Mesodermal cell (in vitro differentiated cells): Measurements from ENCODE around the gene SCARF1.
"Not testable (repeated sequence)": the region's sequence is repeated elsewhere in the genome, so short reads cannot be mapped to it uniquely, and the experiment has no call there.

Source experiments
- H3K27ac ChIP-seq: 2 replicates; pipeline ENCODE4 v1.7.0; 2013; ENCODE audit warnings: mild to moderate bottlenecking, low read depth, low read length, moderate library complexity; ENCODE audit not compliant: severe bottlenecking
- H3K36me3 ChIP-seq: 2 replicates; pipeline ENCODE4 v1.7.1; 2013; ENCODE audit warnings: mild to moderate bottlenecking, low read length, moderate library complexity; ENCODE audit not compliant: control insufficient read depth, insufficient read depth
- H3K4me1 ChIP-seq: one replicate; pipeline ENCODE4 v1.7.1; 2013; ENCODE audit warnings: mild to moderate bottlenecking, low read length; ENCODE audit not compliant: insufficient read depth, control insufficient read depth, poor library complexity, severe bottlenecking
- H3K4me3 ChIP-seq: 2 replicates; pipeline ENCODE4 v1.7.0; 2013; ENCODE audit warnings: low read length, control low read depth, mild to moderate bottlenecking; ENCODE audit not compliant: insufficient read depth, poor library complexity, severe bottlenecking; ENCODE audit errors: extremely low read depth
- H3K9me3 ChIP-seq: 2 replicates; pipeline ENCODE4 v1.7.1; 2013; ENCODE audit warnings: mild to moderate bottlenecking, low read length, moderate library complexity; ENCODE audit not compliant: control insufficient read depth
- WGBS, 2 experiments: methylation state at CpG; one replicate each; pipeline ENCODE4 v1.1.5; 2013; ENCODE audit warnings: missing lambda C conversion rate in 2 of 2; ENCODE audit not compliant: insufficient coverage in 2 of 2; 5-methylcytosine and 5-hydroxymethylcytosine counted together

SCARF1 gene

DNA sequence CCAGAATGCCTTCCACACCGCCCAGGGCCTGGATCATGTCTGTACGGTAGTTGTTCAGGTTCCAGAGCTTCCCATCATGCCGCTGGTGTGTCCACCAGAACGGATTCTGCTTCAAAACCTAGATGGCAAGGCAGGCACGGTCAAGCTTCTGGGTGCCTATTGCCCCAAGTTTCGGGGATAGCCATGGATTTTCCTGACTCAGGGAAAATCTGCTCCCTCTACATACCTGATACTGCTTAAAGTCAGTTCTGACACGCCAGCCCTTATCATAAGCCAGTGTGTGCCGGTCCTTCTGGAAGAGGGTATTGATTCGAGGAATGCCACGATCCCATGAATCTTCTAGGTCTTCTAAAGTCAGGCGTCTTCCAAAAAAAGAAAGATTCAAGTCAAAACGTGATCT is 15.5 kb upstream of the SCARF1 start:
- Histone ChIP-seq H3K4me1 (no peaks in the 10 kb centered on the region), H3K9me3 (no peaks in the 10 kb centered on the region), H3K27ac (no peak overlapping the region), H3K36me3 (peaks cover 94% of the 10 kb centered on the region), H3K4me3 (no peak overlapping the region)
- 94 to 100% methylated on average over 12 of the region's 12 CpGs for WGBS, 2 experiments

DNA sequence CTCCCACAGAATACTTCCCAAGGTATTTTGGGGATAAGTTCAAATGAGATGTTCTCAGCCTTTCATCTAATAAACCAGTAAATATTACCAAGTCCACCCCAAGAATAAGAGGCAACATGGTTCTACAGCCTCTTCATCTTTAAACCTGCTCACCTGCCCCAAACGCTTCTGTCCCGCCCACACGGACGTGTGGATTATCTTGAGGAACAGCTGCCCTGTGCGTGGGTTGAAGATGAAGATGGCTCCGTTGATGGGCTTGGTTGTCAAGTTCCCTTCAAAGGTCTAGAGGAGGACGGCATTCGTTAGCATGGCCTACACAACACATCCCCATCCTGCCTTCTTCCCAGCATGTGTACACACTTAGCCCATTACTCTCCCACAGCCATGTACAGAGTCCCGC is 12.6 kb upstream of the SCARF1 start:
- H3K36me3 ChIP-seq, result peaks cover 93% of the 10 kb centered on the region
- H3K9me3 ChIP-seq, result no peaks in the 10 kb centered on the region
- H3K4me1 ChIP-seq, result no peaks in the 10 kb centered on the region
- 90 to 94% methylated on average over 2 to 6 of the region's 9 CpGs for WGBS, 2 experiments
- H3K27ac ChIP-seq, result no peak overlapping the region
- H3K4me3 ChIP-seq, result no peak overlapping the region

DNA sequence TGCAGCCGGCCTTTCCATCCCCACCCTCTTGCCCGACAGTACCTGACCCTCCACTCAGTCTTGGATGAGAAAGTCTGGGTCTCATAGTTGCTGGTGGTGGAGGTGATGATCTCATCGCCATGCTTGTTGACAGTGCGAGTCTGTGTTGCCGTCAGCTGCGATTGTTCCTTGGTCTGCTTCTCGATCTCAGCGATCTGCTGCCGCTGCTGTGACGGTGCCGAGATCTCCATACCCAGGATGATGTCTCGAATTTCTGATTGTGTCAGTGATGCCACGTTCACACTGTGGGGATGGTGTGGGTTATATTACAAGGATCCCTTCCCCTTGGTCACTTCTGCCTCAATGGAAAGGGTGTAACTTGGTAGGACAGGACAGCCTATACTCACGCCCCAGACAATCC is 8.2 kb upstream of the SCARF1 start:
- Histone ChIP-seq H3K4me1 (peaks cover 18% of the 10 kb centered on the region), H3K9me3 (no peaks in the 10 kb centered on the region), H3K36me3 (peaks cover 83% of the 10 kb centered on the region), H3K4me3 (no peak overlapping the region), H3K27ac (no peak overlapping the region)
- 95 to 97% methylated on average over 10 to 11 of the region's 14 CpGs for WGBS, 2 experiments

DNA sequence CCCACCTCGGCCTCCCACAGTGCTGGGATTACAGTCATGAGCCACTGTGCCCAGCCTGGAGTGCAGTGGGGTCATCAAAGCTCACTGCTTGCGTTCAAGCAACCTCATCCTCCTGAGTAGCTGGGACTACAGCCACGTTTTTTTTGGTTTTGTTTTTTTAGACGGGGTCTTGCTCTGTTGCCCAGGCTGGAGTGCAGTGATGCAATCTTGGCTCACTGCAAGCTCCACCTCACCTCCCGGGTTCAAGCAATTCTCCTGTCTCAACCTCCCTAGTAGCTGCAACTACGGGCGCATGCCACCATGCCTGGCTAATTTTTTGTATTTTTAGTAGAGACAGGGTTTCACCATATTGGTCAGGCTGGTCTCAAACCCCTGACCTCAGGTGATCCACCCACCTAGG is 7.3 kb upstream of the SCARF1 start:
- not testable (repeated sequence) for H3K9me3 ChIP-seq
- peaks cover 74% of the 10 kb centered on the region for H3K36me3 ChIP-seq
- 89 to 94% methylated on average over 6 to 7 of the region's 7 CpGs for WGBS, 2 experiments

DNA sequence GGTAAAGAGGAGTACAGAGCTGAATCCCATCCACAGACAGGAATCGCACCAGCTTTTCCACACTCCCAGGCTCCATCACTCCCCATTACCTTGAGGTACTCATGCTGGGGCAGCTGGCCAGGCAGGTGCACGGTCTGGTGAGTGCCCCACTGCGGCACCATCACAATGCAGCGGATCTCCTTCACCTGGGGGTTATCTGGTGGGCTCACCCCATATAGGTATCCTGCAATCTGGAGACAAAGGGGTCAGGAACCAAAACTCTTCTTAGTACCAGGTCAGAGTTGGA is 6.0 kb upstream of the SCARF1 start:
- WGBS, 2 experiments, result 92 to 100% methylated on average over 3 to 4 of the region's 4 CpGs
- H3K27ac ChIP-seq, result no peak overlapping the region
- H3K4me3 ChIP-seq, result no peak overlapping the region
- H3K36me3 ChIP-seq, result peaks cover 61% of the 10 kb centered on the region
- no peaks in the 10 kb centered on the region for H3K9me3 ChIP-seq
- H3K4me1 ChIP-seq, result peaks cover 34% of the 10 kb centered on the region

More for the DNA sequence above, 7.3 kb upstream of the SCARF1 start:
- not testable (repeated sequence) for H3K4me3 ChIP-seq, H3K27ac ChIP-seq
- peaks cover 25% of the 10 kb centered on the region for H3K4me1 ChIP-seq

DNA sequence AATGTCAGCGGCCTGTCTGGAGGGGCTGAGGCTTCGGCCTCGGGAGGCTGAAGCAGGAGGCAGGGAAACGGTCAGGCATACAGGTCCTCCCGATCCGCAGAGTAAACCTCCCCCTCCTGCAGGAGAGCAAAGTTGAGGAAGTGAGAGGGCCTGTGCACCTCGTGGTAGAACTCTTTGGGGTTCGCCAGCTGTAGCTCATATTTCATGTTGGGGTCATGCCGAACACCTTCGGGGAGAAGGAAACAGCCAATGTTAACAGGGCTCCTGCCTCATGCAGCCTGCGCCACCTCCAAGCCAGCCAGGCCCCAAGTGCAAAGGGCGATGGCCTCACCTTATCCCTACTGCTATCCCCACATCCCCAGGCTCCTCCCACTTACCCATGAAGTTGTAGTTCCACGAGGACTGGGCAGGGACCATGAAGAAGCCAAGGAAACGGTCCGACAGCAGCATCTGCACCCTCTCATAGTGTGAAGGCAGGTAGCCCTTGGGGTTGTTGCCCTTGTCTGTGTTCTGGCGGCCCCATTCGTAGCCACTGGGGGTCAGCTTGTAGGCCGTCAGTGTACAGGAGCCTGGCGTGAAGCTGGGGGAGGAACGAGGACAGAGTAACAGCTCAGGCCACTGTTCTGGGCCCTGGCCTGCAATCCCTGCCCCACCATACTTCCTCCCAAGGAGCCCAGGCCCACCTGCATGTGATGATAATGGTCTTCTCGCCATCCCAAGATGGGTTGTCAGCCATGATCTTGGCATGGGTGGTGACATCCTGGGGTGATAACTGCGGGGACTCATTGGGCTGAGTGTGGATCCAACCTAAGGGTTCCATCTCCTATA is 5.4 kb upstream of the SCARF1 start:
- H3K27ac ChIP-seq, result no peak overlapping the region
- H3K36me3 ChIP-seq, result peaks cover 55% of the 10 kb centered on the region
- H3K4me1 ChIP-seq, result peaks cover 40% of the 10 kb centered on the region
- H3K9me3 ChIP-seq, result no peaks in the 10 kb centered on the region
- H3K4me3 ChIP-seq, result no peak overlapping the region
- whole genome bisulfite sequencing, 2 experiments, result 92% methylated on average over 13 to 16 of the region's 22 CpGs

DNA sequence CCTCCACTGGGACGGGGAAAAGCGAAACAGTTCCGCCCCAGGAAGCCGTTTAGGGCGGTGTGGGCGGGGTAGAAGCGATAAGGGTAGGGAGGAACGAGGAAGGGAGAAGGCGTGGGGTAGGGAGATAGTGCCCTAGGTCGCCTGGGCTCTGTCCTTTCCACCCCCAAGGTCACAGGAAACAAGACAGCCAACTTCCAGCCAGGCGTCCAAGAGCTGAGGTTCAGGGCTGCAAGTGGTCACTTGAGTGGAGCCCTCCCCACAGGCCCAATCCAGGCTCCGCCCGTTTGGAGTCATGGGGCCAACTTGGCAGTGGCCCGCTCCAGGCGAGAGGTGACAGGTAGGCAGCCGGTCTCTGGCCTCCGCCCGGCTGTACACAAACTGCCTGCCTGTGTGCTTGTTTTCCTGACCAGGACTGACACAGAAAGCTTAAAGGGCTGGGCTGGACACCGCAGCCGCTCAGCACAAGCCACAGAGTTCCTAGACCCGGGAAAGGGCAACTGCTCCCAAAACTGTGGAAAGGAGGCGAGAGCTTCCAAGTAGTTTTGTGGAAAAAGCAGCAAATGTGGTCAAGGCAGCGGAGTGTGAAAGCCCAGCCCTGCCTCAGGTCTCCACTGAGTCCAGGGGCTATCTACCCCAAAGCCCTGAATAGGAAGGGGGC is 4.4 kb upstream of the SCARF1 start, which contains the start of gene RILP:
RILP (minus strand) TSS at position 23 of the 658 bp plus-strand sequence. CDS start 62 bp downstream, outside the sequence.
- WGBS, 2 experiments, result 54 to 78% methylated on average over 12 to 17 of the region's 23 CpGs
- Histone ChIP-seq H3K27ac (peak within 1 kb of the TSS; percentile 78), H3K4me3 (peak within 1 kb of the TSS; percentile 50), H3K9me3 (no peaks in the 10 kb centered on the region), H3K36me3 (peaks cover 48% of the 10 kb centered on the region), H3K4me1 (peaks cover 49% of the 10 kb centered on the region)

DNA sequence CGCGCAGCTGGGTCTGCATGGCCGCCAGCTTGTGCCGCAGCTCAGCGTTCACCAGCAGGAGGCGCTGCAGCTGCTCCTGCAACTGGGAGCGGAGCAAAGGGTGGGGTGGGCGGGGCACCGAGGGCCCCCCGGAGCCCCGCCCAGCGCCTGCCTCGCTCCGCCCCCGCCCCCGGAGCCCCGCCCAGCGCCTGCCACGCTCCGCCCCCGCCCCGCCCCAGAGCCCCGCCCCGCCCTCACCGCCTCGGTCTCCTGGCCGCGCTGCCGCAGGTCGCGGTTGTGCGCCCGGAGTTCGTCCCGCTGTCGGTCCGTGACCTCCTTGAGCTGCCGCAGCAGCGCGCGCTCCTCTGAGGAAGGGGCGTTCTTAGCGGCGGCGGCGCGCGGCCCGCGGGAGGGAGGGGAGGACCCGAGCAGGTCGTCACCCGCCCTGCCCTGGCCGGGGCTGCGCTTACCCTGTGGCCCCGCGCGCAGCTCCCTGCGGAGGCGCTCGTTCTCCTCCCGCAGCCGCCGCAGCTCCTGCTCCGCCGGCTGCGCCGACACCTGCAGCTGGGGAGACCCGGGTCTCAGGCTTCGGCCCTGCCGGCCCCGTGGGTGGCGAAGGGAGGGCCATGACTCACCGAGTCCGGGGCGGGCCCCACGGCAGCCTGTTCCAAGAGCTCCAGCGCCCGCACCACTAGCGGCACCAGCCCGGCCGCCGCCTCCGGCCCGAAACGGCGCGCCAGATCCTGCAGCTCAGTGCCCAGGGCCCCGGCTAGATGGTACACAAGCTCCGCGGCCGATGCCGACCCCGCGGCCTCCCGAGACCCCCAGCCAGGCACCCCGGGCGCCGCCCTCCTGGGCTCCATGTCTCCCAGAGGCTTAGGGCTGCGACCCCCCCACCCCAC is 3.7 kb upstream of the SCARF1 start:
- Histone ChIP-seq H3K9me3 (no peaks in the 10 kb centered on the region), H3K4me1 (peaks cover 57% of the 10 kb centered on the region), H3K4me3 (peak overlapping the region; percentile 50), H3K36me3 (peaks cover 41% of the 10 kb centered on the region), H3K27ac (peak overlapping the region; percentile 78)
- WGBS, 2 experiments, result 1% methylated on average over 46 to 74 of the region's 100 CpGs

DNA sequence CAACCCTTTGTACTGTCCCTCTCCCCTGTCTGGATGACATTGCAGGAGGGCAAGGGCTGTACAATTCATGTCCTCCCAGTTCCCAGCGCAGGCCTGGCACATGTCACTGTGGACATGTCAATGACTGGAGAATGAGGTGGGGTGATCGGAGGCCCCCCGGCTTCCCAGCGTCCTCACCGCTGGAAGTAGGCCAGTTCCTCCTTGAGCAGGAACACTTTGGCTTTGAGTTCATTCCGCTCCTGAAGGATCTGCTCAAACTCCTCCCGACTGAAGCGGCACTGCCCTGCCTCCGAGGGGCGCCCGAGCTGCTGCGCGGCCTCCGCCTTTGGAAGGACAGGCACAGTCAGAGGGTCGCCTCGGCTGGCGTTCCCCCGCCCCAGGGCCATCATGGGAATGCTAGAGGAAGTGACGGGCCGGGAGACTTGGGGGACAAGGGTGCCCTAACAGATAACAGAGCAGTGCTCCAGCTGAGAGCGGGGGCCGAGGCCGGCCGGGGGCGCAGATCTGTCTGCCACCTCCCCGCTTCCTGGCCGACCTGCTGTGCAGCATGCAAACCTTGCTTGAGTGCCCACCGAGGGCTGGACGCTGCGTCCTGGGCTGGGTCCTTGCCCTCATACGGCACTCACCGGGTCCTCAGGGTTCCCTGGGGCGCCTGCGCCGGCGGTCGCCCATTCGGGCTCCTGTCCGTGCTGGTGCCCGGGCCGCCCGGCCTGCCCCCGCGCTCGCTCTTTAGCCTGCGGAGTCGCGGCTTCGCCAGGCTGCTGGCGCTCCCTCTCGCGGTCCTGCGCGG is 2.8 kb upstream of the SCARF1 start:
- 22 to 28% methylated on average over 50 to 52 of the region's 54 CpGs for WGBS, 2 experiments

DNA sequence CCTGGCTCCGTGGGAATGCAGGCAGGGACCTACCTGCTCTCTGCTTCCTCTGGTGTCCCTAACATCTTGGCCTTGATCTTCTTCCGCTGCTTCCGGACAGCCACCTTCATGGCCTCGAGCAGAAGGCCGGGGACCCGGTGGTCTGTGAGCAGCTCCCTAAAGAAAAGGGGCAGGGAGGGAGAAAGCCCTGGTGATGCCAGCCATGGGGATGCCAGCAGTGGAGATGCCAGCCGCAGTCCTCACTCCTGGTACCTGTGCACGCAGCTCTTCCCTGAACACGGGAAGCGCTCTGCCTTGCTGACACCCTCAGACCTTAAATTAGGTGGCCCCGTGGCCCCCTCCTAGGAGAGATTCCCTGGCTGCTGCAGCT is 2.3 kb upstream of the SCARF1 start:
- Histone ChIP-seq H3K9me3 (no peaks in the 10 kb centered on the region), H3K27ac (peak overlapping the region; percentile 62), H3K36me3 (peaks cover 26% of the 10 kb centered on the region), H3K4me3 (no peak overlapping the region), H3K4me1 (peaks cover 62% of the 10 kb centered on the region)
- 90 to 91% methylated on average over 11 of the region's 11 CpGs for WGBS, 2 experiments

More for the DNA sequence above, 2.8 kb upstream of the SCARF1 start:
- H3K9me3 ChIP-seq, result no peaks in the 10 kb centered on the region
- H3K4me3 ChIP-seq, result peak overlapping the region; percentile 33
- peaks cover 62% of the 10 kb centered on the region for H3K4me1 ChIP-seq
- H3K27ac ChIP-seq, result peak overlapping the region; percentile 62
- peaks cover 32% of the 10 kb centered on the region for H3K36me3 ChIP-seq
